ENCODE measurements around the gene BOLA2.
"Not testable (repeated sequence)": the region's sequence is repeated elsewhere in the genome, so short reads cannot be mapped to it uniquely, and the experiment has no call there.

The BOLA2 gene

GRCh38 chr16:29454269-29454668 lies at the start of gene BOLA2, which contains the start of gene SLX1B:
TSS of gene BOLA2 (minus strand) at chr16:29454351. CDS start at chr16:29454253, 98 bp downstream.
TSS of gene SLX1B (plus strand) at chr16:29454533.
- not testable (repeated sequence) for DNase-seq

- DNase-seq, result not testable (repeated sequence)
Observed at GRCh38 chr16:29482276-29482675, 28.1 kb upstream of the BOLA2 start.

- DNase-seq, result not testable (repeated sequence)
Observed at GRCh38 chr16:29472065-29472464, 17.9 kb upstream of the BOLA2 start.

- DNase-seq, result not testable (repeated sequence)
Observed at GRCh38 chr16:29469660-29470059, 15.5 kb upstream of the BOLA2 start.

- not testable (repeated sequence) for DNase-seq
Observed at GRCh38 chr16:29467654-29468366, 13.7 kb upstream of the BOLA2 start.

GRCh38 chr16:29466904-29467303 lies 12.8 kb upstream of the BOLA2 start:
- not testable (repeated sequence) for DNase-seq

- DNase-seq, result not testable (repeated sequence)
Observed at GRCh38 chr16:29465985-29466824, 12.1 kb upstream of the BOLA2 start.

GRCh38 chr16:29460647-29461030 lies 6.5 kb upstream of the BOLA2 start:
- DNase-seq, result not testable (repeated sequence)

GRCh38 chr16:29459706-29460646 lies 5.8 kb upstream of the BOLA2 start, which contains the start of gene SULT1A4:
TSS of gene SULT1A4 (plus strand) at chr16:29459913. CDS start at chr16:29461386, 1,473 bp downstream.
- DNase-seq, result not testable (repeated sequence)

- not testable (repeated sequence) for DNase-seq
Observed at GRCh38 chr16:29457660-29458059, 3.5 kb upstream of the BOLA2 start.

- DNase-seq, result not testable (repeated sequence)
Observed at GRCh38 chr16:29454828-29455227, 677 bp upstream of the BOLA2 start.

- not testable (repeated sequence) for DNase-seq
Observed at GRCh38 chr16:29453754-29454153, 397 bp downstream of the BOLA2 start.

GRCh38 chr16:29425390-29425789 lies 28.8 kb downstream of the BOLA2 start:
- DNase-seq, result not testable (repeated sequence)

- not testable (repeated sequence) for DNase-seq
Observed at GRCh38 chr16:29423587-29423986, 30.6 kb downstream of the BOLA2 start.

- not testable (repeated sequence) for DNase-seq
Observed at GRCh38 chr16:29405249-29405648, 48.9 kb downstream of the BOLA2 start.

Data from NCI-H446 (cell line).